ENCODE results near the gene CES2.
A peak's percentile ranks its signal among the peaks of the same experiment; 100 is the strongest.
"Not testable (repeated sequence)": the region's sequence is repeated elsewhere in the genome, so short reads cannot be mapped to it uniquely, and the experiment has no call there.

Gene CES2

DNA sequence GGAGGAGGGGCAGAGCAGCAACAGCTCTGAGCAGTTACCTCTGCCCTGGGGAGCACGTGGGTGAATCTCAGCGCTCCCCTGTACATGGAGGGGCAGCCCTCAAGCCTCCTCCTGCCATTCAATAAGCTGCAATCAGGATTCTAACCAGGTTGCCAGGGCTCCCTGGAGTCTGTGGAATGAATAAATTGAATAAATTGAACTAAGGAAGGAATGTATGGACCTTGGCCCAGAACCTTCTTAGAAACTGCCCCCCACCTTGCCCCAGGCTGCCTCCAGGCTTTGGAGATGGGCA is 15.1 kb upstream of the CES2 start:
- no peak for DNase-seq

DNA sequence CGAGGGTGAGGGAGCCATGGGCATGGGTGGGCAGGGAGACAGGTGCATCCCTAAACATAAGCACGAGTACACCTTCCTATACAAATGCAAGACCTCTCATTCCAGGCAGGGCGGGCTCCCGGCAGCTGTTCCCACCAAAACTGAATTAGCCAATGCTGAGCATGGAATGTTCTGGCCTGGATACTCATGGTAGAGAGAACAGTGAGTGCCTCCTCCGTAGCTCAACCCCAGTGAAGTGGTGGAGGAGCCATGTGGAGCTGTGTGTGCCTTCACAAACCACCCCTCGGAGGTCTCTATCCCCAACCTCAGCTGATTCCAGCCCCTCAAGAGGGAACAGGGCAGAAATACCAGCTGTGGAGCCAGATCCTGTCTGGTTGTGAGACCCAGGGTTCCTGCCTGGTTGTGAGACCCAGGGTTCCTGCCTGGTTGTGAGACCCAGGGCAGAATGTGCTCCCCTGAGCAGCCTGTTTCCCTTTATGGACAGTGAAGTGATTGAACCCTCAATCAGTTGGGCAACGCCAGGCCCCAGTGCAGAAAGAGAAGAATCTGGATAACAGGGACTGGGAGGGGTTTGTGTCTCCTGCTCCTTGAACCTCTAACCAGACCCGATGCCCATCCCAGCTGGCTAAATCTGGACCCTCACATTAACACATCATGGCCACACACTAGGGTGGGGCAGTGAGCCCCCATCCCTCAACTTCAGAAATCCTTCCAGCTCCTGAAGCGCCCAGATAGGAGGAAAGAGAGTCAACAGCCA is 14.2 kb upstream of the CES2 start:
- no peak for DNase-seq

DNA sequence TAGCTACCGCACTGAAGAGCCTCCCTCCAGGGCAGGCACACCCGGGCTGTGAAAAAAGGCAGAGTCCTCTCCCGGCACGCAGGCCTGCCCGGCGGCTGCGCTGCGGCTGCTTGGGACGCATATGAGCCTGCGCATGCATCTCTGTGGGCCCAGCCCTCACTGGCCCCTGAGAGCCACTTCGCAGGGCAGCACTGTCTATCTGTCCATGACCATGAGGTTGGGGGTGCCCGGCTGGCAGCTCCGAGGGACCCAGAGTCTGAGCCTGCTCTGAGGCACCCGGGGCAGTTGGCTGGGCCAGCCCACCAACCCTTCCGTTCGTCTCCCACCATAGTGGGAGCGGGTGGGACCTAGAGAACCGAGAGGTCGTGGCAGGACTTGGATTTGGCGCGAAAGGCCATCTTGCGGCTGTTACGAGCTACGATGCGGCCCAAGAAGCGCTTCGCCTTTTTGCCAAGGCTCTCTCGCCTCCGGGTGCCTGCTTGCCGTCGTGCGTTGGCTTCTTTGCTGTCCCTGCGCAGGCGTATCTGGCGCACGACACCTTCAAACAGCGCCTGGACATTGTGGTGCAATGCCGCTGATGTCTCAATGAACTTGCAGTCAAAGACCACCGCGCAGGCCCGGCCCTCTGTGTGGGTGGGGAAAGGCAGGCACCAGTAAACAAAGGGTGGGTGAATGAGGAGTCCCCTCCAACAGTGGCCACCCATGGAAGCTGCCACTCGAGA is 13.4 kb upstream of the CES2 start:
- no peak for DNase-seq

DNA sequence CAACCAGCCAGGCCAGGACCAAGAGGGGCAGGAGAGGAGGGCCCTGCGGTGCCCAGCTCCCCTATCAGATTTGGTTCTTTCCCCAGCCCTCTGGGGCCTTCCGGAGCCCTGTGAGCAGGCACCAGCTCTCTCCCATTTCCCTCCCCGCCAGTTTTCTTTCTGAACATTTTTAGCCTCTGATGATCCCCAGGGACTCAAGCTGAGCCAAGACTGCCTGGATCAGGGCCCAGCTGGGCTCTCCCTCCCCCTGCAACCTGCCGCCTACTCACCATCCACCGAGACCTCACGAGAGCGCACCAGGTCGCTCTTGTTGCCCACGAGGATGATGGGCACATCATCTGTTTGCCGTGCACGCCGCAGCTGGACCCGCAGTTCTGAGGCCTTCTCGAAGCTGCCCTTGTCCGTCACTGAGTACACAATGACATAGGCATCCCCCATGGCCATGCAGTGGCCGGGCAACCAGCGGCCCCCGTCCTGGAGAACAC is 12.0 kb upstream of the CES2 start:
- no peak for DNase-seq

DNA sequence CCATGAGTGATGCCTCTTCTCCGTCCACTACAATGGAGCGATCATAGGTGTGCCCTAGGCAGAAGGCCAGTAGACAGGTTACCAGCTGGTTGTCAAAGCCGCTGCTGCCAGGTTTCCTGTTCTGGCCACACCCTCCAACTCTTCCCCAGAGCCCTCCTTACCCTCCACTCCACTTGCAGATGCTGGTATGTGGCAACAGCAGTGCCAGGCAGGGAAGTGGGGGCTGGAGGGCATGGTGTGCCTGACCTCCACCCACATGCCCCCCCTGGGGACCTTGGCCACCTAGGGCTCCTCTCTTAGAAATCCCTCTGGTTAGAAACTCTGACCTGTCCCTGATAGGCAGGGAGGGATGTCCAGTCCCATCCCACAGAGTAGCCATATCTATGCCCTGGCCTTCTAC is 11.4 kb upstream of the CES2 start:
- DNase-seq = no peak

DNA sequence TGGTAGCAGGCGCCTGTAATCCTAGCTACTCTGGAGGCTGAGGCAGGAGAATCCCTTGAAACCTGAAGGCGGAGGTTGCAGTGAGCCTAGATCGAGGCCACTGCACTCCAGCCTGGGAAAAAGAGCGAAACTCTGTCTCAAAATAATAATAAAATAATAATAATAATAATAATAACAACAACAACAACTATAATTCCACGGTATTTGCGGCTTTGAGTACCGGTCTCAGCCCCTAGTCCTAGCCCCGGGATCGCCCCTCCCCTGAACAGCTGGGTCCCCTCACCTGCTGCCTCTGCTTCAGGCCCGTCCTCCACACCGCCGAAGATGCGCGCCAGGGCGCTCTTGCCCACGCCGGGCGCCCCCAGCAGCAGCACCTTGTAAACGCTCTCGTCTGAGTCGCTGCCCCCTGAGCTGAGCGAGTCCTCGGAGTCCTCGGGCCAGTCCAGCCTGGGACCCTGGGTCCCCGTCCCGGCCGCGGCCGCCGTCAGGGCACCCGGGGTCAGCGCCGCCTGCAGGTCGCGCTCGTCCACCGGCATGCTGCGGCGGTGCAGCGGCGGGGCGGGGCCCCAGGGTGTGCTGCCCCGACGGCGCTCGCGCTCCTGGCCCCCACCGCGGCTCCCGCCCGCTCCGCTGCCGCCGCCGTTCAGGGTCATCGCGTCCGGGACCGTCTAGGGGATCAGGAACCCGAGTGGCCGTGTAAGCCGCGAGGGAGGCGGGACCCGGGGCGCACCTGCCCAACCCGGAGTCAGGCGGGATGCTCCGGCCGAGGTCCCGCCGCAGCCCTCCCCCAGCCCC is 10.6 kb upstream of the CES2 start:
- DNase-seq = no peak

DNA sequence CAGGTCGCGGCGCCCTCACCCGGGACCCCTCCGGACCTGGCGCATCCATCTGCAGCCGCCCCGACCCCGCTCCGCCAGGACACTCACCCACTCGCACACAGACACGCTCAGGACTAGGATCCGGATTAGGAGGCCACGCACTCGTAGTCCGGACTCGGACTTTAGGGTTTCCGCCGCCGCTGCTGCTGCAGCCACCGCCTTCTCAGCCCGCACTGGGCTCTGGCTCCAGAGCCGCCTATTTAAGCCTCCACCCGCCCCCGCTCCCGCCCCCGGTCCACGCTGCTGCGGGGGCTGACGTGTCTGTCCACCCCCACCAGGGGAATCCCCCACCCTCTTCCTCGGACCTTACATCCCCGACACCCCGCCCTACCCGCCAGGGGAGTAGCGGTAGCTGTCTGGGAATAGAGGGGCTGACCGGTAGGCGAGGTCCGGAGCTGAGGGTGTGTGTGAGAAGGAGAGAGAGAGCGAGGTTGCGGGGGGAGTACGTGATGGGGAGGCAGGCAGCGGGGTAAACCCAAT is 9.9 kb upstream of the CES2 start, which contains the start of gene RRAD:
TSS of gene RRAD (minus strand) at position 214 of the 519 bp plus-strand sequence. CDS start 356 bp downstream, outside the sequence.
- DNase-seq = no peak

DNA sequence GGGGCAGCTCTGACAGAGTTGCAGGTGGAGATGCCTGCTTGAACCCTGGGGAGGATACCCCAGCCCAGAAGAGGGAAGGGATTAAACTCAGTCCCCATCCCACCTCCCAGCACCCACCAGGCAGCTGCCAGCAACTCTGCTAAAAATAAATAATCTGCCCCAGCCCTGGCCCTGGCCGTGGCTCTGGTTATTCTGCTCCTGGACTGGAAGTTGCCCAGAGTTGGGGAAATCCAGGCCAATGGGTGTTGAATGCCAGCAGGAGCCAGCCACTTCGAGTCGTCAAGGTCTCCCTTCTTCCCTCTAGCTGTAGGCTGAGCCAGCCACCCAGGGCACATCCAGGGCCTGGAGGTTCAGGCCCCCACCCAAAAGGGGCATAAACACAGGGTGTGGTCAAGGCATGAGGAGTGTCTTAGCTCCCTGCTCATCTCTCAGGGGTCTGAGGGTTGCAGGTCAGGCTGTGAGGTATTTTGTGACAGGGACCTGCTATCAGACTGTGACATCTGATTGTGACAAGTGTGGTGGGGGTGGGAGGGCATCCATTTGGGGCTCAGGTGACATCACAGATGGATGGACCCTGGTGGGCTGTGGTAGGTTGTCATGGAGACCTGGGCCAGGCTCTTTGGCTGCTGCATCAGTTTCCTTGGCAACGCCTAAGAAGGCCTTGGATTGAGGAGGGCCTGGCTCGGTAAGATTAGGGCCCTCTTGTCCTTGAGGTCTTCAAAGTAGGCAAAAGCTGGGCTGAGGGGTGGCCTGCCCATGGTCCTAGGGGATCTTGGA is 9.0 kb upstream of the CES2 start:
- no peak for DNase-seq

DNA sequence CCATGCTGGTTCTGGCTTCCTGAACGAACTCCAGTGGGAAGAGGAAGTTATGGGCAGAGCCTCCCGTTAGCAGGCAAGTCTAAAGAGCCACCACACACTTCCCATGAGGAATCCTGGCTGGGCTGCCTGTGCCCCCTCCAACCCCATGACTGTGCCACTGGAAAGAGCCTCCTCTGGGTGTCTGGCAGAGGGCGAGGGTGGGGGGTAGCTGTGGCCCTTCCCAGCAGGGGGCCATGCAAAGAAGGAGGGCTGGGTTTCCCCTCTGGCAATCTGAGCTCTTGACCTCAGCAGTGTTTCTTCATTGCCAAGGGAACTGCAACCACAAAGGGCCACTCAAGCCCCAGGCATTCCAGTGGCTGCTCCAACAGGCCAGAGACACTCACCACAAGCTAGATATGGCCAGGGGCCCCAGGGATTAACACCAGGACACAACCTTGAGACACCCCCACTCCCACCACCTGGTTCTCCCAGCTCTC is 8.3 kb upstream of the CES2 start:
- peak; percentile 9 for DNase-seq

DNA sequence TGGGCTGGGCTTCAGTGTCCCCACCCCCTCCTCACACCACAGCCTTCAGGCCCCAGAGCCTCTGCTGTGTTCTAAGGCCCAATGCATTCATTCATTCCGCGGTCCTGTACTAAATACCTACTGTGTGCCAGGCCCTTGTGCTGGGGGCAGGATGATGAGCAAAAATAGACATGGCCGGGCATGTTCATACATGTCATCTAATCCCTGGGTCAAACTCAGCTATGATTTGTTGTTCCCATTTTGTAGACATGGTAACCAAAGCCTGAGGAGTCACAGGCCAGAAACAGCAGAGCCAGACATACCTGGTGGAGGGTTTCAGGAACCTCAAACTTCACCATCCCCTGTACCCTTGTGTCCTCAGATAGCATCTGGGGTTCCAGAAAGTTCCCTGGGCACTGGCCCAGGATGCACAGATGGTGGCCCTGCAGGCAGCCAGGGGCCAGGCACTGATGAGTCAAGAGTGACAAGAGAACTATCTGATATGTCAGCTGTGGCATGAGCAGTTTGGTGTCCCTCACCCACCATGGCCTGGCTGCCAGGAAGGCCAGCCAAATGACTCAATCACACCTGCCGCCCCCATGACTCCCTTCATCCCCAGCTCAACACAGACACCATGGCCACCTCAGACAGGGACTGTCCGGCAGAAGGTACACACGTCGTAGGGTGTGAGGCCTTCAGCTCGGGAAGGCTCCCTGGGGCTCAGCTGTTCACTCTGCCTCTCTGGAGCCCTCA is 7.2 kb upstream of the CES2 start:
- no peak for DNase-seq

DNA sequence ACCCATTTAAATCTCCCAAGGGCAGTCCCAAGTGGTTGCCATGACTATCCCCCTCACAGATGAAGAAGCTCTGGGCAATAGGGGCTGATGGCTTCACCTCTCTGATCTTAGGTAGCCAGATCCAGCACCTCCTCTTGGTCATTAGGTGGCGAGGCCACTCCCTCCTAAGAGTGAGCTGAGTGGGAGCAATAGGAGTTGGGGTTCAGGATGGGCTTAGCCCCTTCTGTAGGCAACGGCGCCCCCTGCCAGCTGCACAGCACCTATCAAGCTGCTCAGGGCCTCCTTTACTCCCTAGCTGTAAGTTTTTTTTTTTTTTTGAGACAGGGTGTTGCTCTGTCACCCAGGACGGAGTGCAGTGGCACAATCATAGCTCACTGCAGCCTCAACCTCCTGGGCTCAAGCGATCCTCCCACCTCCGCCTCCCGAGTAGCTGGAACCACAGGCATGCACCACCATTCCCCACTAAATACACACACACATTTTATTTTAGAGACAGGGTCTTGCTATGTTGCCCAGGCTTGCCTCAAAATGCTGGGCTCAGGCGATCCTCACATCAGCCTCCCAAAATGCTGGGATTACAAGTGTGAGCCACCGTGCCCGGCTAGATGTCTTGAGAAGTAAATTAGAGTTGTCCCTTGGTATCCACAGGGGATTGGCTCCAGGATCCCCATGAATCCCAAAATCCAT is 6.5 kb upstream of the CES2 start:
- DNase-seq = no peak

DNA sequence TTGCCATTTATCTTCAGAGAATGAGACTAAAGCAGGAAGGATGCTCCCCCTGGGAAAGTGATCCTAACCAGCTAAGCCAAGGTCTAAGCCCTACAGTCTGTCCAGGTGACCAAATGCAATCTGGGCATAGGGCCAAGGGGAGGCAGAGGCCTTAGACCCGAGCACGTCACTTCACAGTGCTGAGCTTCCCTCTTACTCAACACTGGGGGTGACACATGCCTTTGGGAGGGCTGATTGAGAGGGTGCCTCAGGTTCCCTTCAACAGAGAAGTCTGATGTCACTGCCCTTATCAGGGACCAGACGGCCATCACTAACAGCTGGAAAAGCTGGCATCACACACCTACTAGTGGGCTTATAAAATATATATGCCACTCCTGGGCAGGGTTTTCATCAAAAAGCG is 5.1 kb upstream of the CES2 start:
- DNase-seq = no peak

DNA sequence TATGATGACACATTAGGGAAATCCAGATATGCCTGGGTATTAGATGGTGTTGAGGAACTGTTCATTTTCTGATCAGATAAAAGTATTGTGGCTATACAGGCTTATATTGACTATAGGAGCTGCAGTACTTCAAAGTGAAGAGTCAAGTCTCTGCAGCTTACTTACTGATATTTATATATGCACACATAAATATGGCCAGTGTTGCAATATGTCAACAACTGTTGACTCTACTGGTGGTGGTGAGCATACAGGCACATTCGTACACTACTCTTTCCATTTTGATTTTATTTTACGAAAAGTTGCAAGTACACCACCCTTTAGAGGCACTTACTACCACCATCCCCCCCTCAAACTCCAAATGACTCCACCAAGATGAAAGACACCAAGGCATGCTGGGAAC is 3.7 kb upstream of the CES2 start:
- DNase-seq = no peak

DNA sequence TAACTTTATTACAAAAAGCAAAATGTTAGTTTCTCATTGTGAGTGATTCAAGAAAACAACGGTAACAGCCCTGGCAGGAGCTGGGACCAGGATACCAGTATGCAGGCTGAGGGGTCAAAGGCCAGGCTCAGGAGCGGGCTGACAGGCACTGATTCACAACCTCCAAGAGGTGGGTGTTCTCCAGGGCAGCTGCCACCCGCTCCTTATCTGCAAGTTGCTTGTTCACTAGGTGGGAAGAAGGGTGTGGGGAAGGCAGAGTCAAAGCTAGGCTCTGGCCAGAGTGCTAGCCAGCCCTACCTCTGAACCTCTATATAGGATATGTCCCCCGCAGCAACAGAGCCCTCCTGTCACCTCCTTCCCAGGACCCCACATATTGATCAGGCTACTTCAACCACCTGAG is 3.2 kb upstream of the CES2 start:
- no peak for DNase-seq

DNA sequence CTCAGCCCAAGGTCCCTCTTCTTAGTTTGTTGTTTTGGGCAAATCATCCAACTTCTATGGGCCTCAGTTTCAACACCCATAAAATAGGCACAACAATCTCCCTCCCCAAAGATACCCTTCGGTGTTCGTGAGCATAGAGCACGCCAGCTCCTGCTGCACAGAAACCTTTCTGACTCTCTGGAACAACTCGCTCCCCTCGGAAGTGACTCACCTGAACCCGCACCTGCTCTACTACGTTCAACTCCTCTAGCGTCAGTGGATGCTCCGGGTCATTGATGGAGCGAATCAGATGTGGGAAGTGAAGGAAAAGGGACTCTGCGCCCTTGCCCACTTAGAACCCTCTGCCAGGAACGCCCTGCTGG is 1.6 kb upstream of the CES2 start:
- no peak for DNase-seq

DNA sequence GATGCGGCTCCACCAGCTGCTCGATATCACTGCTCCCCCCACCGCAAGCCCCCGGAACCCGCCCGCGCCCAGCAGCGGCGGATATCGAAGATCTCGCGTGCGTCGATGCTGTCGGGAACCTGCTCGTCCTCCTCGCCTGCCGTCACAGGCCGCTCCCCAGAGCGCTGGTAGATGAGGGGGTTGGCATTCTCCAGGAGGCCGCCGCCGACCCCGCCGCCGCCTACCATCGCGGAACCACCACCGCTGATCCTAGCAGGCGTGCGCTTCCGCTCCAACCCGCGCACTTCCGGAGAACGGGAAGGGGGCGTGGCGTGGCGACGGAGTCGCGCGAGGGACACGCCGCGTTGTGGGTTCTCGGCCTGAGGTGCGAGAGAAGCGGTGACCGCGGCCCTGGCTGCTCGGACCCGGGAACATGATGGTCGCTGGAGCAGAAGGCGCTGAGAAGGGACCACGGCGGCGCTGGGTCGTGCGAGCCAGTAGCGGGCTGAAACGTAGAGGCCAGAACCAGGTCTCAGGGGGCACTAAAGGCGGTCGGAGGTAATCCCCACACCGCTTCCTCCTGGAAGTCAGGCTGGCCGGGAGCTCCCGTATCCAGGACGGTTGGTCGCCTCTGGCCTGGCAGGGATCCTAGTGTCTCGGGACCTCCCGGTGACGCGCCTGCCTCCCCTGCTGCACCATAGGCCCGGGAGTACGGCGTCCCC is 1.0 kb upstream of the CES2 start, which contains the start of gene CIAO2B:
TSS of gene CIAO2B (minus strand) at position 265 of the 701 bp plus-strand sequence. CDS start at position 227, 38 bp downstream.
- DNase-seq = peak; percentile 73

DNA sequence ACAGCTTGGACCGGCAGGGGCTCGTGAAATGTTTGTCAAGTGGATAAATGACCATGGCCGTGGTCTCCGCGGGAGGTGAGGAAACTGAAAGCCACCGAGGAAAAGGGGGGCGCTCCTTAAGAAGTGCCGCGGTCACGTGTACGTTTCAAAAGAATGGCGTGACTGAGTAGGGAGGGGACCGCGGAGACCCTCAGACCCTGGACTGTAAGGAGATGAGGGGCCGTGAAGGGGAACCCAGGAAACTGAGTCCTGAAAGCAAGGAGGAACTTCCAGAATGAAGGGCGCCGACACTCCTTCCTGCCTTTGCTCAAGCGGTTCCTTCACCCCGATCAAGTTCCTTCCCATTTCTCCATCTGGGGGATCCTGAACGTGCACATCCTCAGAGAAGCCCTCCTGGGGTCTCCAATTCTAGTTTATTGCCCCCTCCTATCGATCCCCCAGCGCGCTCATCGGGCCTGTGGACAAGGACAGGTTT is 440 bp upstream of the CES2 start:
- DNase-seq = not testable (repeated sequence)

DNA sequence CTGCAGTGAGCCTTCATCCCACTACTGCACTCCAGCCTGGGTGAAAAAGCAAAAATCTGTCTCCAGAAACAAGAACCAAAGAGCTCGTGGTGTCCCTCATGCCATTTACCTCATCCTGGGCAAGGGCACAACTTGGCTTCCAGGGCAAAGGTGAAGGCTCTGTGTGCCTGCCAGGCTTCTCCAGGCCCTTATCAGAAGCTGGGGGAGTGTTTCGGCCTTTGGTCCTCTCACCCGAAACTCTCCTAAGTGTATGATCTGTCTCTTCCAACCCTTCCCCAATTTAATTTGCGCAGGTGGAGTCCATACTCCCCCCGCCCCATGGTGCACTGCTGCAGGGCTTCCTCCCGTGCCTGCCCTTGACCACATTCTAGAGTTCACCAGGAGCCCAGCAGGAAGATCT is 1.1 kb downstream of the CES2 start:
- DNase-seq = no peak

DNA sequence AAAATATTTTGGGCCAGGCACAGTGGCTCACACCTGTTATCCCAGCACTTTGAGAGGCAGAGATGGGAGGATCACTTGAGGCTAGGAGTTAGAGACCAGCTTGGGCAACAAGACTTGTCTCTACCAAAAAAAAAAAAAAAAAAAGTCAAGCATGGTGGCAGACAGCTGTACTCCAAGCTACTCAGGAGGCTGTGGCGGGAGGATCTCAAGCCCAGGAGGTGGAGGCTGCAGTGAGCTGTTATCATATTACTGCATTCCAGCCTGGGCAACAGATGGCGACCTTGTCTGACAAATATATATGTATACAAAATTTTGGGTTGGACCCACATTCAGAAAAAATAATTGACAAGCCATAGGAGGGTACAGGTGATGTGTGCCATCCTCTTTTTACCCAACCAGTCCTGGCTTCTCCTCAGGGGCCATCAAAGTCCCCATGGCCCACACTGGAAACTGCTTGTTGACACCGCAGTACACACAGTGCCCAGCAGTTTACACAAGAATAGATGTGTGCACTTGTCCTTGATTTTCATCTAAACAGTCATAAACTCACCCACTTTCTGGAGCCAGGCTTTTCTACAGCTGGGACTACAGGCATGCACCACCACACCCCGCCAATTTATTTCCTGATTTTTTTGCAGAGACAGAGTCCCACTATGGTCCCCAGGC is 1.7 kb downstream of the CES2 start:
- DNase-seq = no peak

All from NCI-H146 (cell line).